Uterus (tissue), 4 donors: ENCODE results near the gene PTCH2. TPM values are rescaled to one million over a fixed set of nuclear protein-coding genes. Genes with fewer than 3 reads are reported as not detected.

Experiments
- DNase-seq, 2 donors: peaks; one replicate each; pipeline ENCODE4 v3.0.0-alpha.2; 2019 to 2020
- H3K27ac ChIP-seq, 2 donors: fragments of 200-600 bp; sonication (generic); 1 replicate in 1 of 2; 2 replicates in 1 of 2; pipeline ENCODE4 v1.5.1; 2016 to 2018
- H3K27me3 ChIP-seq, 2 donors: fragments of 200-600 bp; sonication (generic); one replicate each; pipeline ENCODE4 v1.5.1; 2018 to 2019; ENCODE audit warnings: control low read depth in 1 of 2
- H3K36me3 ChIP-seq, 2 donors: fragments of 200-600 bp; sonication (generic); one replicate each; pipeline ENCODE4 v1.5.1; 2019; ENCODE audit warnings: control low read depth in 1 of 2
- H3K4me1 ChIP-seq, 2 donors: fragments of 200-600 bp; sonication (generic); one replicate each; pipeline ENCODE4 v1.5.1; 2018 to 2019; ENCODE audit warnings: control low read depth in 1 of 2
- H3K4me3 ChIP-seq, 2 donors: fragments of 200-600 bp; sonication (generic); 1 replicate in 1 of 2; 2 replicates in 1 of 2; pipeline ENCODE4 v1.5.1; 2018 to 2019; ENCODE audit warnings: mild to moderate bottlenecking in 1 of 2
- H3K9me3 ChIP-seq, 2 donors: fragments of 200-600 bp; sonication (generic); one replicate each; pipeline ENCODE4 v1.5.1; 2019; ENCODE audit warnings: control low read depth in 1 of 2
- POLR2A ChIP-seq, 2 donors: fragments of 450-650 bp; IDR thresholded peaks; one replicate each; pipeline ENCODE4 v1.6.1; 2016; ENCODE audit warnings: antibody characterized with exemption in 2 of 2, mild to moderate bottlenecking in 1 of 2, moderate library complexity in 1 of 2
- intact Hi-C: fragments of 100-400 bp; cut with DNase I; formaldehyde crosslinking; loops from one replicate; pipeline ENCODE4 v1.15.1; 2023; ENCODE audit warnings: low total_unique reads
- total RNA-seq, 4 donors: library from RNA; depleted of rRNA in 3 of 4; stranded (reverse); fragments of >200 nt in 3 of 4; gene quantifications; one replicate each; pipeline versions ENCODE4 v1.1.0 to v1.2.4, GENCODE V29; 2014 to 2023
- TF ChIP-seq, protein P1 (sequence below), 4 experiments: fragments of 200-600 bp in 2 of 4; fragments of 450-650 bp in 2 of 4; sonication (generic) in 2 of 4; IDR thresholded peaks; one replicate each; pipeline ENCODE4 v1.5.1; 2016 to 2019; ENCODE audit warnings: antibody characterized with exemption in 4 of 4, mild to moderate bottlenecking in 2 of 4, moderate library complexity in 1 of 4
- donor health status: DM: yes; HTN: yes; CAD: no.

PTCH2 gene
- total RNA-seq, 4 donors from 2014 or later = 3.1 to 8.1 (median 5.4) TPM

DNA sequence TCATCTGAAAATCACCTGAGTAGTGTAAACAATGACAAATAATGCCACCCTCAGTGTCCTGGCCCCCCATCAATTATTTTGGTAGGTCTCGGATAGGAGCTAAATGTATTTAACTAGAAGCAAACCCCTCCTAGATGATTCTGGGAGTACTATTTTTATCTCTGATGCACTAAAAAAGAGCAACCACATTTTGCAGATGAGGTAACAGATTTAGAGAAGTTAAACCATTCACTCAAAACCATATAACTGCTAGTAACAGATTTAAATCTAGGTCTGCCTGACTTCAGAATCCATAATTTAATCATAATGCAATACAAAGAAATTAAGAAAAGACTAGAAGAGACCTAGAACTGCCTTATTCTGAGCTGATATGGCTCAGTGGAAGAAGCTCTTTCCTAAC lies 17.3 kb upstream of the PTCH2 start:
- DNase-seq = no peak
- TF ChIP-seq POLR2A (IDR thresholded peaks at IDR 0.05) = no peak
- Histone ChIP-seq H3K4me1 (no peaks in the 10 kb centered on the region), H3K9me3 (no peaks in the 10 kb centered on the region), H3K4me3 (no peak overlapping the region), H3K27ac (peak overlapping the region; percentile 50 to 82), H3K27me3 (no peaks in the 10 kb centered on the region), H3K36me3 (no peaks in the 10 kb centered on the region)
- intact Hi-C loops = no loop called here

DNA sequence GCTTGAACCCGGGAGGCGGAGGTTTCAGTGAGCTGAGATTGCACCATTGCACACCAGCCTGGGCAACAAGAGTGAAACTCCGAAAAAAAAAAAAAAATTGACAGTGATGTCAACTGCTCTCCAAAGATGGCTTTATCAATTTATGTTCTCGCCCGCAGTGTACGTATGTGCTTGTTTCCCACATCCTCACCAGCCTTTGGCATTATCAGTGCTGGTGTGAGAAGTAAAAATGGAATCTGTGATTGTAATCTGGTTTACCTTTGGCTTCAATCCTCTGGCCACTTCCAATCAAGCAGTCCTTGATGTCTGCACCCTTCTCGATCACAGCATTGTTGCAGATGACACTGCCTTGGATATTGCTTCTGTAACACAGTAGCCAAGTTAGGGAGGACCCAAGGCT lies 14.4 kb upstream of the PTCH2 start:
- Histone ChIP-seq H3K27ac (no peak overlapping the region), H3K27me3 (no peaks in the 10 kb centered on the region), H3K4me1 (no peaks in the 10 kb centered on the region), H3K4me3 (no peak overlapping the region), H3K36me3 (no peaks in the 10 kb centered on the region), H3K9me3 (no peaks in the 10 kb centered on the region)
- TF ChIP-seq, protein P1, sequence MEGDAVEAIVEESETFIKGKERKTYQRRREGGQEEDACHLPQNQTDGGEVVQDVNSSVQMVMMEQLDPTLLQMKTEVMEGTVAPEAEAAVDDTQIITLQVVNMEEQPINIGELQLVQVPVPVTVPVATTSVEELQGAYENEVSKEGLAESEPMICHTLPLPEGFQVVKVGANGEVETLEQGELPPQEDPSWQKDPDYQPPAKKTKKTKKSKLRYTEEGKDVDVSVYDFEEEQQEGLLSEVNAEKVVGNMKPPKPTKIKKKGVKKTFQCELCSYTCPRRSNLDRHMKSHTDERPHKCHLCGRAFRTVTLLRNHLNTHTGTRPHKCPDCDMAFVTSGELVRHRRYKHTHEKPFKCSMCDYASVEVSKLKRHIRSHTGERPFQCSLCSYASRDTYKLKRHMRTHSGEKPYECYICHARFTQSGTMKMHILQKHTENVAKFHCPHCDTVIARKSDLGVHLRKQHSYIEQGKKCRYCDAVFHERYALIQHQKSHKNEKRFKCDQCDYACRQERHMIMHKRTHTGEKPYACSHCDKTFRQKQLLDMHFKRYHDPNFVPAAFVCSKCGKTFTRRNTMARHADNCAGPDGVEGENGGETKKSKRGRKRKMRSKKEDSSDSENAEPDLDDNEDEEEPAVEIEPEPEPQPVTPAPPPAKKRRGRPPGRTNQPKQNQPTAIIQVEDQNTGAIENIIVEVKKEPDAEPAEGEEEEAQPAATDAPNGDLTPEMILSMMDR (IDR thresholded peaks at IDR 0.05) = no peak
- intact Hi-C loops = no loop called here
- DNase-seq = no peak

DNA sequence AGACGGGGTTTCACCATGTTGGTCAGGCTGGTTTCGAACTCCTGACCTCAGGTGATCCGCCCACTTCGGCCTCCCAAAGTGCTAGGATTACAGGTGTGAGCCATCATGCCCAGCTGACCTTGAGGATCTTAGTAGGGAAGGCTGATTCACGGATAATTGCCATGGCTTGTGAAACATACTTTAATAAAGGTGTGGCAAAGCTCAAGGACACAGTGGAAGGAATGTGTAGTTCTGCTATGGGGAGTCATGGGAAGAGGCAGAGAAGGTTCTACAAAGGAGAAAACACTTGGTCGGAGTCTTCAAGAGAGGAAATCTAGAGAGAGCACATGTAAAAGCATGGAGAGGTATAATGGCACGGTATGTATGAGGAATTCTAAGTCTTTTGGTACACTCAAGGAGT lies 12.7 kb upstream of the PTCH2 start:
- no peak for DNase-seq
- intact Hi-C loops = no loop called here
- Histone ChIP-seq H3K36me3 (no peaks in the 10 kb centered on the region), H3K27ac (no peak overlapping the region), H3K9me3 (no peaks in the 10 kb centered on the region), H3K4me1 (no peaks in the 10 kb centered on the region), H3K27me3 (no peaks in the 10 kb centered on the region), H3K4me3 (no peak overlapping the region)
- no peak for TF ChIP-seq POLR2A (IDR thresholded peaks at IDR 0.05)

DNA sequence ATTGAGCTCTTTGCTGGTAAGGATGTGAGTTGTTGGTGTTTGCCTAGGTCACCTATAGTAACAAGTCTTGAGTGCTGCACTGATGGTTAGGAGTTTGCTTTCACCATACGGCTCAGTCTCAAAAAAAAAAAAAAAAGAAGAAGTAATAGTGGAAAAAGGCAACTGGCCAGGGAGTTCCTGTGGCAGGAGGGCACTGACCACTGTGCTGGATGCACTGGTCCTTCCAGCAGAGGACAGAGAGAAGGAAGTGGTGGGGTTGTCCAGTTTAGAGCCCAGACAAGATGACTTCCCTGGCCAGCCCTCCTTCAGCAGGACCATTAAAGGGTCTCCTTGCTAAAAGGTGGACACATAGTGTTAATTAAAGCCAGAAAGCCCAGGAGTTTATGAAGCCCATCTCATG lies 11.9 kb upstream of the PTCH2 start:
- no peaks in the 10 kb centered on the region for H3K36me3 ChIP-seq
- DNase-seq = no peak
- H3K27ac ChIP-seq = no peak overlapping the region
- no peak overlapping the region for H3K4me3 ChIP-seq
- no peaks in the 10 kb centered on the region for H3K4me1 ChIP-seq
- H3K9me3 ChIP-seq = no peaks in the 10 kb centered on the region
- no peak for TF ChIP-seq POLR2A (IDR thresholded peaks at IDR 0.05)
- TF ChIP-seq, protein P1 (IDR thresholded peaks at IDR 0.05) = no peak
- H3K27me3 ChIP-seq = no peaks in the 10 kb centered on the region
- intact Hi-C loops = no loop called here

DNA sequence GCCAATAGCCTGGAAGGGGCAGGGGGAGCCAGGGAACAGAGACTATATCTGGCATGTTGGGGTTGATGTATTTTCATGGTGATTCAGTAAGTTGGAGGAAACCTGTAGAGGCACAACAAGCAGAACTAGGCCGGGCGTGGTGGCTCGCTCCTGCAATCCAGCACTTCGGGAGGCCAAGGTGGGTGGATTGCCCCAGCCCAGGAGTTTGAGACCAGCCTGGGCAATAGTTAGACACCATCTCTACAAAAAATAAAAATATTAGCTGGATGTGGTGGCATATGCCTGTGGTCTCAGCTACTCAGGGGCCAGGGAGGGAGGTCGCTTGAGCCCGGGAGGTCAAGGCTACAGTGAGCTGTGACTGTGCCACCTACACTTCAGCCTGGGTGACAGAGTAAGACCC lies 10.1 kb upstream of the PTCH2 start:
- intact Hi-C loops = no loop called here
- H3K27me3 ChIP-seq = no peaks in the 10 kb centered on the region
- no peaks in the 10 kb centered on the region for H3K36me3 ChIP-seq
- no peak overlapping the region for H3K27ac ChIP-seq
- H3K4me3 ChIP-seq = no peak overlapping the region
- TF ChIP-seq, protein P1 (IDR thresholded peaks at IDR 0.05) = no peak
- no peak for TF ChIP-seq POLR2A (IDR thresholded peaks at IDR 0.05)
- no peak for DNase-seq
- H3K9me3 ChIP-seq = no peaks in the 10 kb centered on the region
- H3K4me1 ChIP-seq = no peaks in the 10 kb centered on the region

DNA sequence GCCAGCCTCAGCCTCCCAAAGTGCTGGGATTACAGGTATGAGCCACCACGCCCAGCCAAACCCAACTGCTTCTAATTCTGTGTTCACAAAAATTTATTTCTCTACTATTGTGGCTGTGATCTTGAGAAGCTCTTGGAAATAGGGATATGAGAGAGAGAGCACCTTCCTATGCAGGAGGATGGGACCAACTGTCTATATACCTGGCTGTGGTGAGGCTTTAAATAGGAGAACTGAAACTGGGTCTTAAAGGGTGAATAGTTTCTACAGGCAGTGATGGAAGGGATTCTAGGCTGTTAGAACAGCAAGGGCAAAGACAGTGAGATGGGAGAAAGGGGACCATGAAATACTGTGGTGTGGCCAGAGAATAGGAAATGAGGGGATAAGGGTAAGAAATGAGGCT lies 8.3 kb upstream of the PTCH2 start:
- intact Hi-C loops = no loop called here
- no peak overlapping the region for H3K4me3 ChIP-seq
- TF ChIP-seq POLR2A (IDR thresholded peaks at IDR 0.05) = no peak
- TF ChIP-seq, protein P1 (IDR thresholded peaks at IDR 0.05) = no peak

More for the DNA sequence above, 8.3 kb upstream of the PTCH2 start:
- DNase-seq = no peak
- Histone ChIP-seq H3K27me3 (no peaks in the 10 kb centered on the region), H3K27ac (no peak overlapping the region), H3K36me3 (no peaks in the 10 kb centered on the region), H3K9me3 (no peaks in the 10 kb centered on the region), H3K4me1 (no peaks in the 10 kb centered on the region)
